Neural cell (in vitro differentiated cells): ENCODE measurements around the gene GNLY. TPM values are rescaled to one million over a fixed set of nuclear protein-coding genes. Genes with fewer than 3 reads are reported as not detected.

Experiments used
- H2AFZ ChIP-seq: fragments of 200-600, 300-800 bp; sonication (generic), shearing (Covaris generic); 2 replicates; pipeline ENCODE4 v1.6.0; 2014; ENCODE audit warnings: low read depth, mild to moderate bottlenecking, antibody characterized with exemption, low read length, moderate library complexity
- H3F3A ChIP-seq: fragments of 200-600 bp; shearing (Covaris generic); 2 replicates; pipeline ENCODE4 v1.6.1; 2016; ENCODE audit warnings: mild to moderate bottlenecking, moderate library complexity, mixed read lengths, antibody characterized with exemption, low read length; ENCODE audit not compliant: insufficient read depth, poor library complexity, severe bottlenecking
- H3K27ac ChIP-seq: fragments of 200-600, 300-800 bp; sonication (generic), shearing (Covaris generic); 2 replicates; pipeline ENCODE4 v1.5.1; 2014; ENCODE audit warnings: mild to moderate bottlenecking, low read length, moderate library complexity
- H3K27me3 ChIP-seq: fragments of 300-800, 200-600 bp; sonication (generic), shearing (Covaris generic); 2 replicates; pipeline ENCODE4 v1.6.0; 2014; ENCODE audit warnings: mild to moderate bottlenecking, low read depth, low read length, moderate library complexity; ENCODE audit not compliant: insufficient read depth
- H3K36me3 ChIP-seq: fragments of 300-800, 200-600 bp; sonication (generic), shearing (Covaris generic); 2 replicates; pipeline ENCODE4 v1.5.1; 2014; ENCODE audit warnings: mild to moderate bottlenecking, antibody characterized with exemption, low read length, moderate library complexity; ENCODE audit not compliant: insufficient read depth
- H3K4me2 ChIP-seq: fragments of 300-800, 200-600 bp; sonication (generic), shearing (Covaris generic); 2 replicates; pipeline ENCODE4 v1.6.0; 2014; ENCODE audit warnings: mild to moderate bottlenecking, low read length
- H3K4me3 ChIP-seq: fragments of 300-800, 200-600 bp; sonication (generic), shearing (Covaris generic); 2 replicates; pipeline ENCODE4 v1.5.1; 2014; ENCODE audit warnings: mild to moderate bottlenecking, low read length, moderate library complexity
- H3K79me2 ChIP-seq: fragments of 200-600 bp; shearing (Covaris generic); replicated peaks from 2 replicates; pipeline ENCODE4 v1.6.0; 2014; ENCODE audit warnings: mild to moderate bottlenecking, low read length, moderate library complexity; ENCODE audit not compliant: insufficient read depth
- H3K9ac ChIP-seq: fragments of 300-800, 200-600 bp; sonication (generic), shearing (Covaris generic); 2 replicates; pipeline ENCODE4 v1.6.1; 2016; ENCODE audit warnings: mild to moderate bottlenecking, low read length, mixed read lengths
- H3K9me2 ChIP-seq: fragments of 200-600 bp; shearing (Covaris generic); 2 replicates; pipeline ENCODE4 v1.6.1; 2016; ENCODE audit warnings: mild to moderate bottlenecking, low read length, mixed read lengths; ENCODE audit not compliant: insufficient read depth
- H3K9me3 ChIP-seq: fragments of 200-600, 300-800 bp; sonication (generic), shearing (Covaris generic); 2 replicates; pipeline ENCODE4 v1.6.1; 2016; ENCODE audit warnings: mild to moderate bottlenecking, mixed run types, low read length, moderate library complexity, mixed read lengths
- H4K20me1 ChIP-seq: fragments of 200-600 bp; shearing (Covaris generic); 2 replicates; pipeline ENCODE4 v1.6.1; 2016; ENCODE audit warnings: mild to moderate bottlenecking, mixed run types; ENCODE audit not compliant: insufficient read depth
- CTCF ChIP-seq: fragments of 450-650 bp; IDR thresholded peaks from 2 replicates; pipeline ENCODE4 v1.5.1; 2014; ENCODE audit warnings: antibody characterized with exemption, mild to moderate bottlenecking, moderate library complexity; ENCODE audit not compliant: poor library complexity, severe bottlenecking
- EP300 ChIP-seq: fragments of 450-650 bp; conservative IDR thresholded peaks from 2 replicates; pipeline ENCODE4 v1.6.1; 2014; ENCODE audit warnings: antibody characterized with exemption, mild to moderate bottlenecking, moderate library complexity; ENCODE audit not compliant: poor library complexity, severe bottlenecking
- EZH2 ChIP-seq: fragments of 200-600, 300-800 bp; shearing (Covaris generic), sonication (generic); IDR thresholded peaks from 2 replicates; pipeline ENCODE4 v1.6.1; 2014; ENCODE audit warnings: antibody characterized with exemption, low read length, borderline replicate concordance, mild to moderate bottlenecking; ENCODE audit not compliant: insufficient read depth, poor library complexity, severe bottlenecking
- MXI1 ChIP-seq: fragments of 450-650 bp; conservative IDR thresholded peaks from 2 replicates; pipeline ENCODE4 v1.6.1; 2014; ENCODE audit warnings: antibody characterized with exemption, mild to moderate bottlenecking; ENCODE audit not compliant: poor library complexity, severe bottlenecking
- POLR2AphosphoS5 ChIP-seq: IDR thresholded peaks from 2 replicates; pipeline ENCODE4 v1.6.1; 2012
- RAD21 ChIP-seq: fragments of 450-650 bp; conservative IDR thresholded peaks from 2 replicates; pipeline ENCODE4 v1.6.1; 2014; ENCODE audit warnings: antibody characterized with exemption, mild to moderate bottlenecking, moderate library complexity
- REST ChIP-seq: IDR thresholded peaks from 2 replicates; pipeline ENCODE4 v1.6.1; 2012; ENCODE audit warnings: borderline replicate concordance
- SMC3 ChIP-seq: fragments of 450-650 bp; conservative IDR thresholded peaks from 2 replicates; pipeline ENCODE4 v1.6.1; 2014; ENCODE audit warnings: antibody characterized with exemption, mild to moderate bottlenecking, moderate library complexity; ENCODE audit not compliant: poor library complexity
- TAF1 ChIP-seq: IDR thresholded peaks from 2 replicates; pipeline ENCODE4 v1.6.1; 2012; ENCODE audit warnings: low read depth
- polyA plus RNA-seq: library from polyadenylated mRNA; depleted of rRNA; stranded (reverse); fragments of >200 nt; gene quantifications from 2 replicates; pipeline ENCODE4 v1.2.3, GENCODE V29; 2014

GNLY gene
- polyA plus RNA-seq, 1 donor from 2014 or later: not detected

GRCh38 chr2:85663594-85664565 lies 30.3 kb upstream of the GNLY start:
- no peak overlapping the region for H3K9ac ChIP-seq
- H4K20me1 ChIP-seq: no peaks in the 10 kb centered on the region

GRCh38 chr2:85665264-85665937 lies 28.8 kb upstream of the GNLY start:
- Histone ChIP-seq H3K4me2 (no peak overlapping the region), H2AFZ (no peak overlapping the region), H4K20me1 (no peaks in the 10 kb centered on the region), H3K27ac (no peak overlapping the region), H3K79me2 (no peaks in the 10 kb centered on the region), H3K27me3 (no peaks in the 10 kb centered on the region), H3K36me3 (no peaks in the 10 kb centered on the region), H3K9ac (no peak overlapping the region), H3K9me3 (no peaks in the 10 kb centered on the region), H3K9me2 (no peaks in the 10 kb centered on the region), H3F3A (no peaks in the 10 kb centered on the region), H3K4me3 (no peak overlapping the region)
- TF ChIP-seq CTCF: no peak
- TF ChIP-seq SMC3: no peak
- no peak for TF ChIP-seq TAF1
- no peak for TF ChIP-seq RAD21
- TF ChIP-seq REST: no peak
- no peak for TF ChIP-seq MXI1
- no peak for TF ChIP-seq EZH2
- TF ChIP-seq EP300: no peak
- TF ChIP-seq POLR2AphosphoS5: no peak

More at GRCh38 chr2:85663594-85664565, 30.3 kb upstream of the GNLY start:
- H2AFZ ChIP-seq: no peak overlapping the region
- no peaks in the 10 kb centered on the region for H3K9me2 ChIP-seq
- no peaks in the 10 kb centered on the region for H3K9me3 ChIP-seq
- no peaks in the 10 kb centered on the region for H3K27me3 ChIP-seq
- no peak overlapping the region for H3K4me2 ChIP-seq
- no peaks in the 10 kb centered on the region for H3K36me3 ChIP-seq
- no peak overlapping the region for H3K4me3 ChIP-seq
- H3K79me2 ChIP-seq: no peaks in the 10 kb centered on the region
- no peak for TF ChIP-seq EZH2
- TF ChIP-seq RAD21: no peak
- no peak for TF ChIP-seq TAF1
- no peak for TF ChIP-seq SMC3
- no peak for TF ChIP-seq CTCF
- no peak for TF ChIP-seq MXI1
- H3F3A ChIP-seq: no peaks in the 10 kb centered on the region
- H3K27ac ChIP-seq: no peak overlapping the region
